GM18499 (cell line): ENCODE data around the gene CLMN.

ENCODE experiments used
- ATAC-seq: cut with Tn5 transposase; IDR thresholded peaks from one replicate; pipeline ENCODE4 v1.9.1; 2021; ENCODE audit warnings: moderate number of reproducible peaks; ENCODE audit not compliant: insufficient read depth, unreplicated experiment

The CLMN gene

GRCh38 chr14:95322651-95323050, 2.9 kb upstream of the CLMN start:
- no peak for ATAC-seq

GRCh38 chr14:95321693-95322455, 2.2 kb upstream of the CLMN start:
- no peak for ATAC-seq

GRCh38 chr14:95320955-95321600, 1.4 kb upstream of the CLMN start:
- ATAC-seq = no peak

GRCh38 chr14:95320078-95320895, 579 bp upstream of the CLMN start:
- no peak for ATAC-seq

GRCh38 chr14:95318399-95319311, 1.1 kb downstream of the CLMN start:
- ATAC-seq = no peak

- ATAC-seq = no peak
Measured at GRCh38 chr14:95317817-95318343, 1.8 kb downstream of the CLMN start.

- no peak for ATAC-seq
Measured at GRCh38 chr14:95316821-95317220, 2.9 kb downstream of the CLMN start.

- ATAC-seq = no peak
Measured at GRCh38 chr14:95315579-95315978, 4.1 kb downstream of the CLMN start.

- ATAC-seq = no peak
Measured at GRCh38 chr14:95315156-95315555, 4.6 kb downstream of the CLMN start.

- peak; percentile 65 for ATAC-seq
Measured at GRCh38 chr14:95314609-95315008, 5.1 kb downstream of the CLMN start.

- no peak for ATAC-seq
Measured at GRCh38 chr14:95313707-95314106, 6.0 kb downstream of the CLMN start.

GRCh38 chr14:95313190-95313589, 6.5 kb downstream of the CLMN start:
- ATAC-seq = no peak

- no peak for ATAC-seq
Measured at GRCh38 chr14:95312311-95312710, 7.4 kb downstream of the CLMN start.

- ATAC-seq = no peak
Measured at GRCh38 chr14:95311752-95312151, 8.0 kb downstream of the CLMN start.

GRCh38 chr14:95310635-95311380, 8.9 kb downstream of the CLMN start:
- ATAC-seq = no peak

- no peak for ATAC-seq
Measured at GRCh38 chr14:95309261-95310051, 10.3 kb downstream of the CLMN start.

GRCh38 chr14:95308073-95308472, 11.6 kb downstream of the CLMN start:
- ATAC-seq = no peak

- no peak for ATAC-seq
Measured at GRCh38 chr14:95307402-95308041, 12.2 kb downstream of the CLMN start.
